ENCODE data around the gene ZNF683.

DNA sequence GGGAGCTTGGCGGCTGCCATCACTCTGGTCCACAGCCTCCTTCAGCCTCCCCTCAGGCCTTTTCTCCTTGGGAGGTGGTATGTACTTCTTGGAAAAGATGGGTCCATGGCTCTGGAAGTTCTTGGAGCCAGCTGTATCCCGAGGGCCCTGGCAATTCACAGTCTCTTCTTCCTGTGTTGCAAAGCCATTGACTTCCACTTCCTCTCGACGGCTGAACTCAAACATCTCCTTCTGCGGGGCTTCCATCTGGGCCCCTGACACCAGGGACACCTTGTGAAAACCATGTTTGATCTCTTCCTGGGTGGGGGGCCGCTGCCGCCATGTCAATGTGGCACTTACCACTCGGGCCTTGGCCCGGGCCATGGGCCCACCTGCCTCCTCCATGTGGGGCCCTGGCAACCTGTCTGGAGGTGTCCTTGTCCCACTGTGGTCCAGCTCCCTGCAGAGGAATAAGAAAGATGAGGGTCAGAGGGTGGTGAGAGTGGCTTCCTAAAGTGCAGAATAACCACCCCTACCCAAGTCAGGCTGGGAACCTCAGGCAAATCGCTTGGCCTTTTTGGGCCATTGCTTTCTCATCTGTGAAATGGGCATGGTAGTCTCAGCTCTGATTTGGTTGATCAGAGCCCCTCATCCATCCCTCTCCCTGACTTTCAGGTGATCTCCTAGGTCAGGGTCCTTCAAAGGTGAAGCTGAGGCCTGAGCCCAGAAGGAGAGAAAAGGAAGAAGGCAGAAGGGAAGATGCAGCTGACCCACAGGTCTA, 26.1 kb downstream of the ZNF683 start:
- TF ChIP-seq ZFHX2 (tag by site-specific recombination; conservative IDR thresholded peaks at IDR 0.05) = no peak
- TF ChIP-seq, protein P1, sequence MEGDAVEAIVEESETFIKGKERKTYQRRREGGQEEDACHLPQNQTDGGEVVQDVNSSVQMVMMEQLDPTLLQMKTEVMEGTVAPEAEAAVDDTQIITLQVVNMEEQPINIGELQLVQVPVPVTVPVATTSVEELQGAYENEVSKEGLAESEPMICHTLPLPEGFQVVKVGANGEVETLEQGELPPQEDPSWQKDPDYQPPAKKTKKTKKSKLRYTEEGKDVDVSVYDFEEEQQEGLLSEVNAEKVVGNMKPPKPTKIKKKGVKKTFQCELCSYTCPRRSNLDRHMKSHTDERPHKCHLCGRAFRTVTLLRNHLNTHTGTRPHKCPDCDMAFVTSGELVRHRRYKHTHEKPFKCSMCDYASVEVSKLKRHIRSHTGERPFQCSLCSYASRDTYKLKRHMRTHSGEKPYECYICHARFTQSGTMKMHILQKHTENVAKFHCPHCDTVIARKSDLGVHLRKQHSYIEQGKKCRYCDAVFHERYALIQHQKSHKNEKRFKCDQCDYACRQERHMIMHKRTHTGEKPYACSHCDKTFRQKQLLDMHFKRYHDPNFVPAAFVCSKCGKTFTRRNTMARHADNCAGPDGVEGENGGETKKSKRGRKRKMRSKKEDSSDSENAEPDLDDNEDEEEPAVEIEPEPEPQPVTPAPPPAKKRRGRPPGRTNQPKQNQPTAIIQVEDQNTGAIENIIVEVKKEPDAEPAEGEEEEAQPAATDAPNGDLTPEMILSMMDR (tag by site-specific recombination; IDR thresholded peaks at IDR 0.05) = no peak
